ENCODE measurements around the gene MUC3A.
"Not testable (repeated sequence)": the region's sequence is repeated elsewhere in the genome, so short reads cannot be mapped to it uniquely, and the experiment has no call there.

GRCh38 chr7:100923616-100924015 lies 25.7 kb upstream of the MUC3A start:
- TF ChIP-seq CTCF, POLR2A, EP300 (IDR thresholded peaks at IDR 0.05): not testable (repeated sequence)
